ENCODE results near the gene DRC3. TPM values are rescaled to one million over a fixed set of nuclear protein-coding genes. Genes with fewer than 3 reads are reported as not detected.
"Not testable (repeated sequence)": the region's sequence is repeated elsewhere in the genome, so short reads cannot be mapped to it uniquely, and the experiment has no call there.

DRC3 gene
- polyA plus RNA-seq, 3 donors from 2014 or later = 0.52 to 2.1 TPM; not detected in 1

GRCh38 chr17:17983776-17984175, 11.1 kb downstream of the DRC3 start:
- DNase-seq = no peak
- no peaks in the 10 kb centered on the region for H3K36me3 Mint-ChIP-seq
- H3K27me3 Mint-ChIP-seq (ENCODE audit: low read depth in 3 of 3) = peaks cover 0 to 2% (median 0%) of the 10 kb centered on the region in 3 donors
- no peak overlapping the region for H3K27ac Mint-ChIP-seq
- H3K4me3 Mint-ChIP-seq = no peak overlapping the region
- no peaks in the 10 kb centered on the region for H3K9me3 Mint-ChIP-seq
- H3K4me1 Mint-ChIP-seq = no peaks in the 10 kb centered on the region

- Mint-ChIP-seq H3K4me1 (no peaks in the 10 kb centered on the region), H3K4me3 (no peak overlapping the region), H3K36me3 (no peaks in the 10 kb centered on the region), H3K9me3 (no peaks in the 10 kb centered on the region), H3K27me3 (ENCODE audit: low read depth in 3 of 3) (peaks cover 0 to 2% (median 0%) of the 10 kb centered on the region in 3 donors), H3K27ac (no peak overlapping the region)
- no peak for DNase-seq
Observed at GRCh38 chr17:17985153-17985552, 12.5 kb downstream of the DRC3 start.

GRCh38 chr17:17985555-17985954, 12.9 kb downstream of the DRC3 start:
- DNase-seq = no peak
- Mint-ChIP-seq H3K9me3 (no peaks in the 10 kb centered on the region), H3K4me1 (no peaks in the 10 kb centered on the region), H3K4me3 (no peak overlapping the region), H3K36me3 (no peaks in the 10 kb centered on the region), H3K27me3 (ENCODE audit: low read depth in 3 of 3) (peaks cover 0 to 2% (median 0%) of the 10 kb centered on the region in 3 donors), H3K27ac (no peak overlapping the region)

GRCh38 chr17:17987187-17987896, 14.7 kb downstream of the DRC3 start:
- H3K4me1 Mint-ChIP-seq = no peaks in the 10 kb centered on the region
- no peaks in the 10 kb centered on the region for H3K9me3 Mint-ChIP-seq
- peaks cover 0 to 2% (median 0%) of the 10 kb centered on the region in 3 donors for H3K27me3 Mint-ChIP-seq (ENCODE audit: low read depth in 3 of 3)
- no peaks in the 10 kb centered on the region for H3K36me3 Mint-ChIP-seq
- no peak for DNase-seq
- H3K27ac Mint-ChIP-seq = no peak overlapping the region
- H3K4me3 Mint-ChIP-seq = no peak overlapping the region

- H3K27me3 Mint-ChIP-seq (ENCODE audit: low read depth in 3 of 3) = peaks cover 0 to 2% (median 0%) of the 10 kb centered on the region in 3 donors
- H3K4me1 Mint-ChIP-seq = no peaks in the 10 kb centered on the region
- H3K36me3 Mint-ChIP-seq = no peaks in the 10 kb centered on the region
- no peak overlapping the region for H3K4me3 Mint-ChIP-seq
- DNase-seq = no peak
- no peaks in the 10 kb centered on the region for H3K9me3 Mint-ChIP-seq
- H3K27ac Mint-ChIP-seq = no peak overlapping the region
Observed at GRCh38 chr17:17987901-17988300, 15.2 kb downstream of the DRC3 start.

GRCh38 chr17:17988427-17988945, 15.8 kb downstream of the DRC3 start:
- no peaks in the 10 kb centered on the region for H3K4me1 Mint-ChIP-seq
- H3K27me3 Mint-ChIP-seq (ENCODE audit: low read depth in 3 of 3) = peaks cover 0 to 2% (median 0%) of the 10 kb centered on the region in 3 donors
- H3K27ac Mint-ChIP-seq = no peak overlapping the region
- H3K4me3 Mint-ChIP-seq = no peak overlapping the region
- H3K36me3 Mint-ChIP-seq = no peaks in the 10 kb centered on the region
- DNase-seq = no peak
- H3K9me3 Mint-ChIP-seq = no peaks in the 10 kb centered on the region

- H3K4me3 Mint-ChIP-seq = no peak overlapping the region
- peak overlapping the region in 1 of 6 donors; percentile 0 for H3K27ac Mint-ChIP-seq
- peaks cover 0 to 2% (median 0%) of the 10 kb centered on the region in 3 donors for H3K27me3 Mint-ChIP-seq (ENCODE audit: low read depth in 3 of 3)
- H3K9me3 Mint-ChIP-seq = no peaks in the 10 kb centered on the region
- no peaks in the 10 kb centered on the region for H3K36me3 Mint-ChIP-seq
- no peak for DNase-seq
- no peaks in the 10 kb centered on the region for H3K4me1 Mint-ChIP-seq
Observed at GRCh38 chr17:17989081-17989480, 16.4 kb downstream of the DRC3 start.

GRCh38 chr17:17989618-17990017, 17.0 kb downstream of the DRC3 start:
- no peak overlapping the region for H3K4me3 Mint-ChIP-seq
- no peak for DNase-seq
- peaks cover 0 to 2% (median 0%) of the 10 kb centered on the region in 3 donors for H3K27me3 Mint-ChIP-seq (ENCODE audit: low read depth in 3 of 3)
- no peaks in the 10 kb centered on the region for H3K36me3 Mint-ChIP-seq
- no peak overlapping the region for H3K27ac Mint-ChIP-seq
- H3K9me3 Mint-ChIP-seq = no peaks in the 10 kb centered on the region
- no peaks in the 10 kb centered on the region for H3K4me1 Mint-ChIP-seq

- H3K27me3 Mint-ChIP-seq (ENCODE audit: low read depth in 3 of 3) = no peaks in the 10 kb centered on the region
- no peak overlapping the region for H3K4me3 Mint-ChIP-seq
Observed at GRCh38 chr17:17990282-17990681, 17.6 kb downstream of the DRC3 start.

GRCh38 chr17:17993366-17993765, 20.7 kb downstream of the DRC3 start:
- Mint-ChIP-seq H3K36me3 (no peaks in the 10 kb centered on the region), H3K27ac (no peak overlapping the region), H3K4me3 (no peak overlapping the region), H3K27me3 (ENCODE audit: low read depth in 3 of 3) (no peaks in the 10 kb centered on the region), H3K9me3 (no peaks in the 10 kb centered on the region), H3K4me1 (no peaks in the 10 kb centered on the region)
- no peak for DNase-seq

More at GRCh38 chr17:17990282-17990681, 17.6 kb downstream of the DRC3 start:
- H3K4me1 Mint-ChIP-seq = no peaks in the 10 kb centered on the region
- no peak for DNase-seq
- H3K36me3 Mint-ChIP-seq = no peaks in the 10 kb centered on the region
- H3K9me3 Mint-ChIP-seq = no peaks in the 10 kb centered on the region
- no peak overlapping the region for H3K27ac Mint-ChIP-seq

GRCh38 chr17:17993852-17994251, 21.2 kb downstream of the DRC3 start:
- H3K4me3 Mint-ChIP-seq = no peak overlapping the region
- H3K4me1 Mint-ChIP-seq = no peaks in the 10 kb centered on the region
- H3K9me3 Mint-ChIP-seq = no peaks in the 10 kb centered on the region
- no peak overlapping the region for H3K27ac Mint-ChIP-seq
- no peak for DNase-seq
- no peaks in the 10 kb centered on the region for H3K36me3 Mint-ChIP-seq
- H3K27me3 Mint-ChIP-seq (ENCODE audit: low read depth in 3 of 3) = no peaks in the 10 kb centered on the region

GRCh38 chr17:17994271-17995069, 21.8 kb downstream of the DRC3 start:
- no peak overlapping the region for H3K27ac Mint-ChIP-seq
- H3K4me3 Mint-ChIP-seq = no peak overlapping the region
- no peaks in the 10 kb centered on the region for H3K36me3 Mint-ChIP-seq
- H3K27me3 Mint-ChIP-seq (ENCODE audit: low read depth in 3 of 3) = no peaks in the 10 kb centered on the region
- no peak for DNase-seq
- no peaks in the 10 kb centered on the region for H3K4me1 Mint-ChIP-seq
- H3K9me3 Mint-ChIP-seq = no peaks in the 10 kb centered on the region

- not testable (repeated sequence) for H3K36me3 Mint-ChIP-seq; H3K27me3 Mint-ChIP-seq (ENCODE audit: low read depth in 3 of 3); DNase-seq; H3K27ac Mint-ChIP-seq; H3K9me3 Mint-ChIP-seq; H3K4me3 Mint-ChIP-seq; H3K4me1 Mint-ChIP-seq
Observed at GRCh38 chr17:17995887-17996286, 23.2 kb downstream of the DRC3 start.

- no peak for DNase-seq
- H3K4me1 Mint-ChIP-seq = no peaks in the 10 kb centered on the region
- H3K4me3 Mint-ChIP-seq = no peak overlapping the region
- H3K27ac Mint-ChIP-seq = no peak overlapping the region
- no peaks in the 10 kb centered on the region for H3K36me3 Mint-ChIP-seq
- H3K9me3 Mint-ChIP-seq = no peaks in the 10 kb centered on the region
- H3K27me3 Mint-ChIP-seq (ENCODE audit: low read depth in 3 of 3) = no peaks in the 10 kb centered on the region
Observed at GRCh38 chr17:17998934-17999333, 26.3 kb downstream of the DRC3 start.

Measured in immature natural killer cell (primary cell).